ENCODE results near the gene UNC5CL.

The UNC5CL gene, protein sequence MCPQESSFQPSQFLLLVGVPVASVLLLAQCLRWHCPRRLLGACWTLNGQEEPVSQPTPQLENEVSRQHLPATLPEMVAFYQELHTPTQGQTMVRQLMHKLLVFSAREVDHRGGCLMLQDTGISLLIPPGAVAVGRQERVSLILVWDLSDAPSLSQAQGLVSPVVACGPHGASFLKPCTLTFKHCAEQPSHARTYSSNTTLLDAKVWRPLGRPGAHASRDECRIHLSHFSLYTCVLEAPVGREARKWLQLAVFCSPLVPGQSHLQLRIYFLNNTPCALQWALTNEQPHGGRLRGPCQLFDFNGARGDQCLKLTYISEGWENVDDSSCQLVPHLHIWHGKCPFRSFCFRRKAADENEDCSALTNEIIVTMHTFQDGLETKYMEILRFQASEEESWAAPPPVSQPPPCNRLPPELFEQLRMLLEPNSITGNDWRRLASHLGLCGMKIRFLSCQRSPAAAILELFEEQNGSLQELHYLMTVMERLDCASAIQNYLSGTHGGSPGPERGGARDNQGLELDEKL

GRCh38 chr6:41039060-41039998 lies at the start of gene UNC5CL:
Gene UNC5CL (minus strand): TSS chr6:41039221. CDS start chr6:41035074, 4,147 bp downstream.
- DNase-seq (ENCODE audit: low read depth), result no peak

- DNase-seq (ENCODE audit: low read depth), result no peak
Observed at GRCh38 chr6:41088451-41088850, 49.4 kb upstream of the UNC5CL start.

GRCh38 chr6:41085182-41085581 lies 46.2 kb upstream of the UNC5CL start:
- DNase-seq (ENCODE audit: low read depth), result no peak

- DNase-seq (ENCODE audit: low read depth), result no peak
Observed at GRCh38 chr6:41083072-41083471, 44.1 kb upstream of the UNC5CL start.

- no peak for DNase-seq (ENCODE audit: low read depth)
Observed at GRCh38 chr6:41080621-41081020, 41.6 kb upstream of the UNC5CL start.

DNA sequence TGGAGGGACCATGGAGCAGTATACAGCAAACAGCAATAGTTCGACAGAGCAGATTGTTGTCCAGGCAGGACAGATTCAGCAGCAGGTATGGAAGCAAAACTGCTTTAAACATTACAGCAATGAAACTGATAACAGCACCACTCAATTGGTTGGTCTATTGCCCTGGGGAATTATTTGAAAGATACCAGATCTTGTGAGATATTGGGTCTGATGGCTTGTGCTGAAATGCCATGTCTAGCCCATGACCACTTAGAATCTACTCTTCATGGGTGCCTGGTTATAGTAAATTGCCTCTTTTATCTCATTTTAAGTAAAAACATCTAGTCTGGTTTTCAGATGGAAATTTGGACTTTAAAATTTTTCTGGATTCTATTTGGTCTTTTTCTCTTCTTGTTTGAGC lies 40.1 kb upstream of the UNC5CL start:
- no peak for DNase-seq (ENCODE audit: low read depth)

- DNase-seq (ENCODE audit: low read depth), result no peak
Observed at GRCh38 chr6:41078101-41078500, 39.1 kb upstream of the UNC5CL start.

DNA sequence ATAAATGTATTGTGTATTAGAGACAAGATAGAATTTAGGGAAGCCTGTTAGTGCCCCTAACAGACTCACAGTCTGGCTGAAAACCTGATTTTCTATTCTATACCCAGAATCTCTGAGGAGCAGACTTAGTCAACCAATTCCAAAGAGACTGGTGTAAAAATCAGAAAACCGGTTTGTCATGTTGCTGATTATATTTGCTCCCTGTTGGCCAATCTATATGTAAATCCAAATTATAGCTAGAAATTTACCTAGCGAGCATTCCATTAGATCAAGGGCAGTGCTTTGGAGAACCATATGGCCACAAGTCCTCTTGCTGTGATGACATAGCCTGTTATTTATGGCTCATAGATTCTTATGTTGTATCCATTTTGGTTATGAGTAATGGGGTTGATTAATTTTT lies 38.5 kb upstream of the UNC5CL start:
- DNase-seq (ENCODE audit: low read depth), result no peak

DNA sequence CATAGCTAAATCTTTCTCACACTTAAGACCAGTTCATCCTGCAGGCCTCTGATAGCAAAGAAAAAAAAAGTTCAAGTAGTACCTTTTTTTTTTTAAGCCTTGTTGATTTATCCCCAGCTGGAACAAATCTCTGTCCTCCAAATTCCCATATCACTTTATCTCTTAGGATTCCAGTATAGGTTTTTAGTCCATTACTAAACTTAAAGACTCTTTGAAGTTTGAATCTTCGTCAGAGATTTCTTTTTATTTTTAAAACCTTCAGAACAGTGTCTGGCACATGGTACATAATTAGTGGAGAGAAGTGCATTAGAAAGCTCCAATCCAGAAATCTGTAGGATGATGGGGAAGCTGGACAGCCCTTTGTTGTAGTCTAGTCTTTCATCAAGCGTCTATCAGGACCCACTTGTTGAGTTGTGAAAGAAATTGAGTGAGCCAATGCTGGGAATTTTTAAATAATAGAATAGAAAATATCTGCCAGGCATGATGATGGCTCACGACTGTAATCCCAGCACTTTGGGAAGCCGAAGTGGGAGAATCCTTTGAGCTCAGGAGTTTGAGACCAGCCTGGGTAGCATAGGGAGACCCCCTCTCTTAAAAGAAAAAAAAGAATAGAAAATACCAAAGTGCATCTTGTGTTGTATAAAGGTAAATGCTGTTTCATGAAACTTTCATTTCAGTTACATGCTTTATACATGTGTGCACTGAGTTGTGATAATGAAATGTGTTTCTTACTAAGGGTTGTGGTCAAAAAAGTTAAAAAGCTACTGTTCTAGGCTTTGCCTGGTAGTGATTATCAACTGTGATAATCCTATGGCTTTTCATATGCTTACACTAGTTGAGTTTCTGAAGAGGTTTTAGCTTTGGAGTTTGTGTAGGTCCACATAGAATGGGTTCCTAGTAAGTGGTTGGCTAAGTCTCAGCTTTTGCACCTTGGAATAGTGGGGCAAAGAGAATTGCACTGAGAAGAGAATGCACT lies 36.9 kb upstream of the UNC5CL start:
- no peak for DNase-seq (ENCODE audit: low read depth)

DNA sequence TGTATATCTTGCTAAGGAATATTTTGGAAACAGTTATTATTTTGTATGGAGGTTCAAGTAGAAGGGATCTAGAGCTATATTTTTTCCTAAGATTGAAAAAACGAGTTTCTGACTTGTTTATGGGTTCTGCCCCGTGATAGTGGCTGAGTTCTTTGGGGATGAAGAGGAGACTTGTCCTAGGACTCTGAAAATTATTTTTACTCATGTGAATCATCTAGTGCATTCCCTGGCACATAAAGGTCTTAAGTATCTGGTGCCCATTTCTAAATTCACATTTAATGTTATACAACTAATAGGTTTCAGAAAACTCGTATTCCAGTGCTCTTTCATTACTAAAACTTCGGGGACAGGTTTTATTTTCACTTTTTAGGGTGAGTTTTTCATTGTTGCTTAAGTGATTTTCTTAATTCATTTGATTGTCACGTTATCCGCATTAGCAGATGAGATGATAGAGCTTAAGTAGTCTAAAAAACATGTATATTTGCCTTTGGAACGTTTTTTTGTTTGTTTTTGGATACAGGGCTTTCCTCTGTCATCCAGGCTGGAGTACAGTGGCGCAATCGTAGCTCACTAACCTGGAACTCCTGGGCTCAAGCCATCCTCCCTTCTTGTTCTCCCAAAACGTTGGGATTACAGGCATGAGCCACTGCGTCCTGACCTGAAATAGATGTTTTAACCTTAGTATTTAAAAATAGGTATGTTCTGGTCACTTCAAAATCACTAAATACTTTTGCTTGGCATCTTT lies 35.8 kb upstream of the UNC5CL start:
- DNase-seq (ENCODE audit: low read depth), result no peak

DNA sequence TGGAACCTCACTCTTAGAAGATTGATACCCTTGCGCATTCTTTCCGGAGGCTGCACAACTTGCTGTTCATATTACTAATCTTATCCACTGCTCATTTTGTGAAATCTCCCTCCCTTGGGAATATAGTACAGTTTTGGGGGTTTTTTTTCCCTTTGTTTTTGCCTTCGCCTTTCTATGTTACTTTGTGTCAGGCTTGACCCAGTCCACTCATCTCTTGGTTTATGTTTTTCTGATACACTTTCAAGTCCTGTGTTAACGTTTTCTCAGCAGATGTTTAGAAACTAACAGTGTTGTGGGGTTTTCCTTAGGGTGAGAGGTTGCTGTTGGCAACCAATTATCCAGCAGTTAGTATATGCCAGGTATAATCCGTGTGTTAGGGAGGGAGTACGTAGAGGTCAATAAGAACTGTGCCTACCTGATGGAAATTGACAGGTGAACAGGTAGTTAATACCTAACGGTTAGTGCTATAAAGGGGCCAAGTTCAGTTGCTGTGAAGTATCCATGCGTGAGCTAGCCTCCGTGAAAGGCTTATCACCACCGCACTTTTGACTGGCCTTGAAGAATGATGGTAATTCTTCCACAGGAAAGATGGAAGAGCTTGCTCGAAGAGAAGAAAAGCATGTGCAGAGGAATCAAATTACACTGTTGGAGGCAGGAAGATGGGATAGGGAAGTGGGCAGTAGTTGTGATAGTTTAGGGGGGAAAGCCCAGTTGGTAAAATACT lies 35.1 kb upstream of the UNC5CL start:
- DNase-seq (ENCODE audit: low read depth), result no peak

DNA sequence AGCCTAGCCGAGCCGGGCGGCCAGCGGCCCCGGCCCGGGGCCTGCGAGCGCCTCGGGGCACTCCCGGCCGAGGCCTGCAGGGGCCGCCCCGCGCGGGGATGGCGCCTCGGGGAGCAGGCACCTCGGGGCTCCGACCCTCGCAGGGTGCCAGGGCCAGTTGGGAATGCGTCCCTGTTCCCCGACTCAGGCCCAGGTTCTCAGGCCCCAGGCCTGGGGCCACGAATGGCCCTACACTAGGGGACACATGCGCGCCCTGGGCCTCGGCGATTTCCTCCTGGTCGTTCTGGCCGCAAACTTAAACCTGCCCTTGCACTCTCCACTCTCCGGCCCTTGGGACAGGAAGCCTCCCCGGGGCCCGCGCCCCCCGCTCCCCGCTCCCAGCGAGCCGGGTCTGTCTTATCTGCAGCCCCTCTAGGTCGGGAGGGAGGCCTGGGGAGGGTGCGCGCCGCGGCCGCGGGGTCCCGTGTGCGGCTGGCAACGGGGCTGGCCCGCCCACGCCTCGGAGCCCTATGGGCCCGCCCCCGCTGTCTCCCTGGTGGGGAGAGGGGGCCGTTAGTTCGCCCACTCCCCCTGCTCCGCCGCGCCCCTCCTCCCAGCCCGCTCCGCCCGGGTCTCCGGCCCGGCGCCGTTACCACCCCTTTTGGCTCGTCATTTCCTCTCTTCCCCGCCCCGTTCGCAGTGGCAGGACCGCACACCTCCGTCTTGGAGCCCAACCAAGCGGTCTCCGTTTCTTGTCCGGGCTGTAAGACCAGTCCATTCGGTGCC lies 34.4 kb upstream of the UNC5CL start:
- no peak for DNase-seq (ENCODE audit: low read depth)

DNA sequence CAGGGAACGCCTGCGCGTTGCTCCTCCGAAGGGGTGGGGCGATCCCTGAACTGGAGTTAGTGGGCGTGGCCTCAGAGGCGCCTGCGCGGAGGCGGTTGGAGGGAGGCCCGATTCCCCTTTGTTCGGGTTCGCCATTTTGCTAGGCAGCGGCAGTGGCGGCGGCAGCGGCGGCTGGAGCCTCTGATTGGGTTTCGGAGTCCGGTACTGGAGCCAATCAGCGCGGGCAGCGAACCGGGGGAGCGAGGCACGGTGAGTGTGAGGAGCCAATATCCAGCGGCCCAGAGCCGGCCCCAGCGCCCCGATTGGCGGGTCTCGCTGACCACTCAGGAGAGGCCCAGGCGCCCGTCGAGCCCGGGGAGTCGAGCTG lies 33.8 kb upstream of the UNC5CL start, which contains the start of gene NFYA:
TSS of gene NFYA (plus strand) at position 139 of the 367 bp plus-strand sequence. CDS start 6,116 bp downstream, outside the sequence.
- DNase-seq (ENCODE audit: low read depth), result peak; percentile 98

- no peak for DNase-seq (ENCODE audit: low read depth)
Observed at GRCh38 chr6:41071923-41072835, 33.2 kb upstream of the UNC5CL start, which contains the start of gene OARD1. Gene OARD1 (minus strand): TSS chr6:41072356. CDS start chr6:41071634, 722 bp downstream.

DNA sequence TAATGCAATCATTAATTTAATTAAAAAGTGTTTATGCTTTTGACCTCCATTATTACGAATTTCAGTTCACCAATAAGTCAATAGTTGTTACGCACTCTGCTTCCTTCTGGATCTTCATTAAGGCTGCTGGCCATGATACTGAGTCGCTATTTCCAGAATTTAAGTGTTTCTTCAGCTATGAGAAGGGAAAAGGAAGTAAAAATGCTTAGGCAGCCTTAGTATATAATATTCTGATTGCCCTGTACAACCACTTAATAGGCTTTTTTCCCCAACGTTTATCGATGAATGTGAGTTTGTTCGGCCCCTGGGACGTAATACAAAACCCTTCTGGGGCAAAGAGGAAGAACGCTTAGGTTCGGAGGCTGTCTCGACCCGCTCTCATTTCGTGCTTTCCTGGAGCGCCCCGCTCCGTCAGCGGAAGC lies 32.5 kb upstream of the UNC5CL start:
- no peak for DNase-seq (ENCODE audit: low read depth)

- DNase-seq (ENCODE audit: low read depth), result no peak
Observed at GRCh38 chr6:41066867-41067304, 27.9 kb upstream of the UNC5CL start.

DNA sequence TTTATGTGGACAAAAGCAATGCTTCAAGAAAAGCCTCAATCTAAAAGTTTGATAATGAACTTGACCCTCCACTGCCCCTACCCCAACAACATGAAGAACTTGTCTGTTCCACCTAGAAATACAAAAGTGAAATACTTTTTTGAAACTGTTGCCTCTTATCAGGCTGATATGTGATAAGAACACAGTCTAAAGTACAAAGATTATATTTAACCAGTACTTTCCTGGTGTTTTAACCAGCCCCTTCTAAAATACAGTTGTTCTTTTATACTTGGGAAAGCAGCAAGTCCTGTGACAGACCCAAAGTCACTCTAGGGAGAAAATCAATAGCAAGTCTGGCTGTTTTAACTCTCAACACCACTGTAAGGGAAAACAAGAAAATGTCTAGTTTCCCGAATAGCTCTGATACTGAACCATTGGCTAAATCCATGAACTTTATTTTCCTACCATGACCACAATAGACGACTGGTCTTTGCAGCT lies 26.6 kb upstream of the UNC5CL start:
- DNase-seq (ENCODE audit: low read depth), result no peak

GRCh38 chr6:41064841-41065240 lies 25.8 kb upstream of the UNC5CL start:
- DNase-seq (ENCODE audit: low read depth), result no peak
